GM18951 (cell line): Measurements from ENCODE around the gene TBC1D12.
"Not testable (repeated sequence)": the region's sequence is repeated elsewhere in the genome, so short reads cannot be mapped to it uniquely, and the experiment has no call there.

Experiments used
- POLR2A ChIP-seq: IDR thresholded peaks from 4 replicates; pipeline ENCODE4 v1.6.1; 2011; ENCODE audit warnings: mild to moderate bottlenecking; ENCODE audit not compliant: insufficient read length, insufficient read depth; ENCODE audit errors: extremely low read depth
- in situ Hi-C: fragments of 300-500 bp; cut with MboI; formaldehyde crosslinking; loops from one replicate; pipeline ENCODE4 v1.12.0; 2022; ENCODE audit warnings: low sequenced_read_pairs, mixed read lengths, inconsistent platforms; ENCODE audit not compliant: unreplicated experiment

TBC1D12 gene

DNA sequence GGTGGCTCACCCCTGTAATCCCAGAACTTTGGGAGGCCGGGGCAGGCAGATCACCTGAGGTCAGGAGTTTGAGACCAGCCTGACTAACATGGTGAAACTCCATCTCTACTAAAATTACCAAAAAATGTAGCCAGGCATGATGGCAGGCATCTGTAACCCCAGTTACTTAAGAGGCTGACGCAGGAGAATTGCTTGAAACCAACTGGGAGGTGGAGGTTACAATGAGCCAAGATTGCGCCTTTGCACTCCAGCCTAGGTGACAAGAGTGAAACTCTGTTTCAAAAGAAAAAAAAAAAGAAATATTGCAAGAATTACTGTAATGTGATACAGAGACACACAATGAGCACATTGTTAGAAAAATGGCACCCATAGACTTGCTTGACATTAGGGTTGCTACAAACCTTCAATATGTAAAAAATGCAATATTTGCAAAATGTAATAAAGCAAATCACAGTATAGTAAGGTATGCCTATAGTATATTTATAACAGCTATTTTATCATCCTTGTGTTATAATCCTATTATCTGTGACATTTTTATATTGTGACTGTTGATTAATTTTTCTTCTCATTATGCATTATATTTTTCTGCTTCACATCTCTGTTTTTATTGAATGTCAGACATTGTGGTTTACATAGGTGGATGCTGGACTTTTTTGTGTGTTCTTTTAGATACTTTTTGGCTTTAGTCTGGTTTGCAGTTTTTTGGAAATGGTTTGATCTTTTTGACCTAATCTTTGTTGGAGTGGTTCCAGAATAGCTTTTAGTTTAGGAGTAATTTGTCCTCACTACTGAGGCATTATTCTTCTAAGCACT lies 87.8 kb downstream of the TBC1D12 start:
- TF ChIP-seq POLR2A = no peak
- in situ Hi-C loops = no loop called here

DNA sequence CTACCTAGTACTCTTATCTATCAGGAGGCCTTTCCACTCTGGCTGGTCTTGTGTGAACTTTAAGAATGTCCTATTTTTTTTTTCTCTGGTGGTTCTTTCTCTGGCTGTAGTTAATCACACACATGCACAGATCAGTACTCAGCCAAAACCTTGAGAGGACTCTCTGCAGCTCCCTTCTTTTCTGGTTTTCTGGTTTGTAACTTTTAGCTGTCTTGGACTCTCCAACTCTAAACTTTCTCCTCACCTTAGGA lies 88.4 kb downstream of the TBC1D12 start:
- in situ Hi-C loops = no loop called here
- TF ChIP-seq POLR2A = no peak

DNA sequence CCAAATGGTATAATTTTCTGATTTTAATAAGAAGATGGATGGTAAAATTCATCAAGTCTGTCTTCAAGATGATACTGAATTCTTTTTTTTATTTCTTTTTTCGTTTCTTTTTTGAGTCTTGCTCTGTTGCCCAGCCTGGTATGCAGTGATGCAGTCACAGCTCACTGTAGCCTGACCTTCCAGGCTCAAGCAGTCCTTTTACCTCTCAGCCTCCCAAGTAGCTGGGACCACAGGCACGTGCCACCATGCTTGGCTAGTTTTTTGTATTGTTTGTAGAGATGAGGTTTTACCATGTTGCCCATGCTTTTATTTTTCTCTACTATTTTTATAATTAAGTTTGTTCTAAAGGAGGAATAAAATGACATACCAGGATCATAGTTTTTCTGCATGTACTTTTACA lies 91.1 kb downstream of the TBC1D12 start:
- in situ Hi-C loops = no loop called here
- no peak for TF ChIP-seq POLR2A

DNA sequence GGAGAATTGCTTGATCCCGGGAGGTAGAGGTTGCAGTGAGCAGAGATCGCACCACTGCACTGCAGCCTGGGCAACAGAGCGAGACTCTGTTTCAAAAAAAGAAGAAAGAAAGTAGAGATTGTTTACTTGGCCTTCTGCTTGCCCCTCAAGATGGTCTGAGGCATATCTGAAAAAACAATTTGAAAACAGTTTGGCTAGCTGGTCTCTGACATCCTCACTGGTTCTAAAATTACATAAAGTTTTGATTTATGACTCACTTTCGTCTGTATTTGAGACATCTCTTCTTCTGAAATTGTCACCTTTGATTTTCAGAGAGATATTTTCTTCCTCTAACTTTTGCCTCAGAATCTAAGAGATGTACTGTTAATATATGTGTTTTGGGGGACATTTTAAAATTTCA lies 93.7 kb downstream of the TBC1D12 start:
- in situ Hi-C loops = no loop called here
- TF ChIP-seq POLR2A = no peak

DNA sequence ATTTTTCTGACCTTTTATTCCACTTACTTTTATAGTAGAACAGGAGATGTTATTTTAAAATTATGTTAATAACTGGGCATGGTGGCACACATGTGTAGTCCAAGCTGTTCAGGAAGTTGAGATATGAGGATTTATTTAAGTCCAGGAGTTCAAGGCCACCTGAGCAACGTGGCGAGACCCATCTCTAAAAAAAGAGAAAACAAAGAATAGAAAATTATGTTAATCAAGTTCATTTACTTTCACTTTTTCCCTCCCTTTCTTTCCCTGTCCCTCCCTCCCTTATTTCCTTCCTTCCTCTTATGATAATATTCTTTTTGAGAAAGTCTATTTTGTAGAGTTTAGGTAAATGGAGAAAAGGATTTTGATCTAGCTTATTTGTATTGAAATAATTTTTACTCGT lies 94.3 kb downstream of the TBC1D12 start:
- in situ Hi-C loops = no loop called here
- TF ChIP-seq POLR2A = no peak

DNA sequence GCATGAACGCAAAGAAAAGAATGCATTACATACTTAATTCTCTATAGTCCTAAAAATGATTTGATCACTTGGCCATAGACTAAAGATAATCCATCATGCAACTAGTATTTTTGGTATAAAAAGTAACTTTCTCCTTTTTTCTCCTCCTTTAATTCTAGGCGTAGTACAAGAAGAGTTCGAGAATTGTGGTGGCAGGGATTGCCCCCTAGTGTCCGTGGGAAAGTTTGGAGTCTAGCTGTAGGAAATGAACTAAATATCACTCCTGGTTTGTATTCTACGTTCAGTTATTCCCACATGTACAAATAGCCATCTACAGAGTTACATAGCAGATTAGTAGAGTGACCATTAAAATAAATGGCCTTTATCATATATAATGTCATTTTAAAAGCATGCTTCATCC lies 97.7 kb downstream of the TBC1D12 start:
- no peak for TF ChIP-seq POLR2A
- in situ Hi-C loops = no loop called here

DNA sequence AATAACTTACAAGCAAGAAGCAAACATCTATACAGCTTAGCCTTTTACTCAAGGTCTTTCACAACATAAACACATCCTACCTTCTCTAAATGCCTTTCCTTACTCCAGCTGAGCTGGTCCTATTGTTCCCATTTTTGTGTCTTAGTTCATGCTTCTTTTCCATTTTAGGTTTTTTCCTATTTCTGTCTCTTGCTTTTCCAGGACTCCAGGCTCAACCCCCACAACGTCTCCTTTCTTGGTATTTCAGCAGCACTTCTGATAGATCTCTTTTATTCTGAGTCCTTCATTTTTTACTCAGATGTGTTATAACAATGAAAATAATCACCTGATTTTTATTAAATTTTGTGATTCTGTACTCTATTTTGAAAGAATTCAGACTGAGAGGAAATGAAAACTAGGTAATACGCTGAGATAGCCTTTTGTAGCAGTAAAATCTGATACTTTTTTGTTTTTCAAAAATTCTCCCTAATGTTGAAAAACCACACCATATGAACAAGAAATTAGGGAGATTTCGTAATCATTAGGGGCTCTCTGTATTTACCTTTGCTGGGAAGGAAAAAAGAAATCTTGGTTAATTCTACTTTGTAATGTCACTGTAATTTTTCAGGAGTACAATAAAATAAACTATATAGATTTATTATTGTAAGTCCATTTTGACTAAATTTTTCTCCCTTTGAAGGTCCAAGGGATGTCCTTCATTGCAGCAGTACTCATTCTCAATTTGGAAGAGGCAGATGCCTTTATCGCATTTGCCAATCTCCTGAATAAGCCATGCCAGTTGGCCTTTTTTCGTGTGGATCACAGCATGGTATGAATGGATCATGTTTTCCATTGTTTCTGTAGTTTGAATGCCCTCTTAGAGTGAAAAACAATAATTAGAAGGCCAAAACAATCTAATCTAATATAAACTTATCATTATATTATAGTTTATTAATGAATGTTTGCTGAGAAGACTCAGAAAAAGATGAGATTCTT lies 119.2 kb downstream of the TBC1D12 start:
- in situ Hi-C loops = no loop called here
- TF ChIP-seq POLR2A = no peak

DNA sequence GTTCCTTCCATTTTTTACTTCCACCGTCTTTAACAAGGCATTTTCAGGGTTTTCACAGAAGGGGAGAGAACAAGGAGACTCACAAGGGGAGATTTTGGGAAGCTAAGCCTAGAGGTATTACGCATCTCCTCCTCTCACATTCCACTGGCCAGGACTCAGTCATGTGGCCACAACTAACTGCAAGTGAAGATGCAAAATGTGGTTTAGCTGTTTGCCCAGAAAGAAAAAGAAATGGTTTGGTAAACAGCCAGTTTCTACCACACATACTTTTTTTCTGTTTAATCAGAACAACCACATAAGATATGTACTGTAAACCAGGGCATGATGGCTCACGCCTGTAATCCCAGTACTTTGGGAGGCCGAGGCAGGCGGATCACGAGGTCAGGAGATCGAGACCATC lies 121.8 kb downstream of the TBC1D12 start:
- TF ChIP-seq POLR2A = no peak
- in situ Hi-C loops = no loop called here

DNA sequence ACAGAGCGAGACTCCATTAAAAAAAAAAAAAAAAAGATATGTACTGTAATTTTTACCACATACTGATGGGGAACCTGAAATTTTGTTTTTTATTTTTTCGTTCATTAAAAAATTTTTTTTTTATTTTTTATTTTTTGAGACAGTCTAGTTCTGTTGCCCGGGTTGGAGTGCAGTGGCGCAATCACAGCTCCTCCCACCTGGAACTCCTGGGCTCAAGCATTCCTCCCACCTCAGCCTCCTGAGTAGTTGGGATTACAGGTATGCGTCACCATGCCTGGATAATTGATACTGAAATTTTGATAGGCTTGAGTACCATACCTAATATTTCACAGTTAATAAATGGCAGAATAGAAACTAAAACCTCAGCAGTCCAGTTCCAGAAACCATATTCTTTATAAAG lies 122.4 kb downstream of the TBC1D12 start:
- in situ Hi-C loops = no loop called here
- no peak for TF ChIP-seq POLR2A

DNA sequence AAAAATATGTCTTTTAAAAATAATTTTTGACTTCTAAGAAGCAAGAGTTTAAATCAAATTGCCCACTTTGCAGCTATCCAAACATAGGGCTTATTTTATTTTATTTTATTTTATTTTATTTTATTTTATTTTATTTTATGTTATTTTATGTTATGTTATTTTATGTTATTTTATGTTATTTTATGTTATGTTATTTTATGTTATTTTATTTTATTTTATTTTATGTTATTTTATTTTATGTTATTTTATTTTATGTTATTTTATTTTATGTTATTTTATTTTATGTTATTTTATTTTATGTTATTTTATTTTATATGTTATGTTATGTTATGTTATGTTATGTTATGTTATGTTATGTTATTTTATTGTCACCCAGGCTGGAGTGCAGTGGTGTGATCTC lies 129.2 kb downstream of the TBC1D12 start:
- in situ Hi-C loops = not testable (repeated sequence)

DNA sequence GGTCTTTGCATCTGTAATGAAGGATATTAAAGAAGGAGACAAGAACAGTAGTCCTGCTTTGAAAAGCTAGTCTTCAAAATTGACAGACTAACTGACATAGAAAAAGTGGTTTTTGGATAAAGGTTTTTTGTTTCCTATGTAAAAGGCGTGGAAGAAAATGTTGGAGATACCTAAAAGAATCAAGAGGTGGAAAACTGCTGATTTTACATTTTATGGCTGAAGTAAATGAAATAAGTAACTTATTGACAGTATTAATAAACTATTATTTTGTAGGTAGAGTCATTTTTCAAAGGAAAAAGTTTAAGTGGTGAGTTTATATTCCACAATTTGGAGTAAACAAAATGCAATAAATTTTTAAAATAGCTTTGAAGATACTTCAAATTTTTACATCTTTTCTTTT lies 130.7 kb downstream of the TBC1D12 start:
- TF ChIP-seq POLR2A = no peak
- in situ Hi-C loops = no loop called here

DNA sequence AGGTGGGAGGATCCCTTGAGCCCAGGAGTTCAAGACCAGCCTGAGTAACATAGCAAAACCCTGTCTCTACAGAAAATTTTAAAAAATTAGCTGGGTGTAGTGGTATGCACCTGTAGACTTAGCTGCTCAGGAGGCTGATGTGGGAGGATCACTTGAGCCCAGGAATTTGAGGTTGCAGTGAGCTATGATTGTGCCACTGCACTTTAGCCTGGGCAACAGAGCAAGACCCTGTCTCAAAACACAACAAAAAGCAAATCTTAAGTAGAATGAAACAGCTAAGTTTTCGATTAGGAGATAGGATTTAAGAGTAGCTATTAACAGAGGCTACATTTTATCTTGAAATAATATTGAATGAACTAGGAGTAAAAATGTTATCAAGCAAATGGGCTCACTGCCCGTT lies 139.9 kb downstream of the TBC1D12 start:
- in situ Hi-C loops = not testable (repeated sequence)

DNA sequence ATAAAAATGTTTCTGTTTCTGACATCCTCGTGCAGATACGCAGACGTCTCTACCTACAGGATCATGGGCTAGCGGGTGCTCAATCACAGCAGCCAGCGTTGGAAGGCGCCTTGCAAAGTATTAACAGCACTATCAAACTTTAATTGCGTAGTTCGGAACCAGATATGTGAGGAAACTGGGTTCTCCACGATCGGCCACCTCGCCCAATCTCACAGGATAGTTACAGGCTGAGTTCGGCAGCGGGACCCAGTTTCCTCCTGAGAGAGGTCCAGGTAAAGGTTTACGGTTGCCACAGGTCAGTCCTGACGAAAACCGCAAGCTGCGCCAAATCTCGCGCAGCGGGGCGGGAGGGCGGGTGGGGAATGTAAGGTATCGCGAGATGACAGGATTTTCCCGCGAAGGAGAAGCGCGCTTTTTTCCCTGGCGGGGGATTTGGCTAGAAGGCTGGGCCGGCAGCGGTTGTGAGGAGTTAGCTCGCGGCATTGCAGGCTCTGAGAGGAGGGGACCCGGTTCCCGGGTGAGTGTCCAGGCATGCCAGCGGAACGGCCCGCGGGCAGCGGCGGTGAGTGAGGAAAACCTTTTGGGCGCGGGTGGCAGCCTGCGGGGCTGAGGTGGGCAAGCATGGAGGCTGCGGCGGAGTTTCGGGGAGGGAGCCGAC lies 143.2 kb downstream of the TBC1D12 start, which contains the start of gene HELLS:
TSS of gene HELLS (plus strand) at position 398 of the 658 bp plus-strand sequence. CDS start at position 532, 134 bp downstream.
- in situ Hi-C loops = no loop called here
- peak; percentile 63 for TF ChIP-seq POLR2A
